K562 (cell line): ENCODE data around the gene MYO1F. TPM values are rescaled to one million over a fixed set of nuclear protein-coding genes. Genes with fewer than 3 reads are reported as not detected.

Source experiments
- ARID4B ChIP-seq: sonication (generic); formaldehyde crosslinking; IDR thresholded peaks from 2 replicates; pipeline ENCODE4 v1.8.0; 2022; ENCODE audit warnings: mild to moderate bottlenecking, missing genetic modification reagents
- ATF1 ChIP-seq, 2 experiments: fragments of 450-650 bp in 1 of 2; IDR thresholded peaks; 2 replicates each; pipeline ENCODE4 v1.6.1; 2016; ENCODE audit warnings: missing compliant biosample characterization in 1 of 2, missing genetic modification characterization in 1 of 2
- FOXP1 ChIP-seq: sonication (generic); formaldehyde crosslinking; IDR thresholded peaks from 2 replicates; pipeline ENCODE4 v1.8.0; 2022; ENCODE audit warnings: mild to moderate bottlenecking, missing genetic modification reagents
- HCFC1 ChIP-seq: IDR thresholded peaks from 2 replicates; pipeline ENCODE4 v1.6.1; 2012; ENCODE audit warnings: low read depth, low read length, improper control_type of control experiment
- KLF13 ChIP-seq: fragments of 450-650 bp; IDR thresholded peaks from 2 replicates; pipeline ENCODE4 v1.6.1; 2016; ENCODE audit warnings: missing genetic modification characterization, low read depth, mild to moderate bottlenecking, missing compliant biosample characterization, moderate library complexity, borderline replicate concordance
- MYC ChIP-seq, 2 experiments: fragments of 250-450 bp in 1 of 2; sonication (Bioruptor Pico) in 1 of 2; IDR thresholded peaks; 2 replicates each; pipeline versions ENCODE4 v1.5.1 to v1.6.1; 2012 to 2021; ENCODE audit warnings: low read depth in 2 of 2, borderline replicate concordance in 1 of 2, improper control_type of control experiment in 1 of 2, low read length in 1 of 2, mild to moderate bottlenecking in 1 of 2, moderate library complexity in 1 of 2
- POLR2H ChIP-seq: IDR thresholded peaks from 2 replicates; pipeline ENCODE4 v1.6.1; 2016; ENCODE audit warnings: missing genetic modification characterization, low read depth, mild to moderate bottlenecking, control low read depth, missing compliant biosample characterization, moderate library complexity
- SAP30 ChIP-seq: fragments of 200-600 bp; sonication (generic); IDR thresholded peaks from 2 replicates; pipeline ENCODE4 v1.6.1; 2012; ENCODE audit warnings: borderline replicate concordance, low read depth, mild to moderate bottlenecking, moderate library complexity, low read length, control low read depth, inconsistent platforms; ENCODE audit not compliant: insufficient read depth, poor library complexity, severe bottlenecking
- SIN3B ChIP-seq: fragments of 450-650 bp; IDR thresholded peaks from 2 replicates; pipeline ENCODE4 v1.6.1; 2017; ENCODE audit warnings: low read depth, mild to moderate bottlenecking, moderate library complexity
- ZBTB7A ChIP-seq: IDR thresholded peaks from 2 replicates; pipeline ENCODE4 v1.6.1; 2011; ENCODE audit warnings: low read depth, mild to moderate bottlenecking, low read length, moderate library complexity, borderline replicate concordance; ENCODE audit not compliant: control insufficient read depth
- ZNF318 ChIP-seq, 2 experiments: fragments of 450-650 bp; IDR thresholded peaks; 2 replicates each; pipeline ENCODE4 v1.6.1; 2016; ENCODE audit warnings: mild to moderate bottlenecking in 2 of 2, borderline replicate concordance in 1 of 2, low read depth in 1 of 2, moderate library complexity in 1 of 2
- polyA plus RNA-seq, 8 experiments: library from polyadenylated mRNA; depleted of rRNA in 4 of 8; stranded (reverse) in 5 of 8; unstranded in 3 of 8; fragments of >200 nt; fragmentation: Nextera tagmentation in 2 of 8; fragmentation: Illumina TruSeq in 1 of 8; extraction: Ambion mirVana in 2 of 8; extraction: Trizol in 1 of 8; gene quantifications; 2 replicates each; pipeline versions ENCODE4 v1.2.1 to v1.2.3, GENCODE V29; 2011 to 2014; ENCODE audit warnings: inconsistent platforms in 1 of 8, missing spikeins in 1 of 8
- total RNA-seq, 7 experiments: library from RNA; depleted of rRNA in 6 of 7; stranded (reverse); fragments of >200 nt in 6 of 7; fragmentation: Illumina TruSeq in 2 of 7; extraction: Trizol in 2 of 7; gene quantifications; 2 replicates each; pipeline versions ENCODE4 v1.2.1 to v1.2.3, GENCODE V29; 2011 to 2021; ENCODE audit warnings: low replicate concordance in 1 of 7

MYO1F gene
- total and polyA plus RNA-seq, 9 of the 15 experiments (the other 6 are each of a cell fraction or from before 2014, with no cell fraction given) = 0.78 to 9.4 (median 4.3) TPM

- TF ChIP-seq ZNF318 (IDR thresholded peaks at IDR 0.05; ENCODE audit: borderline replicate concordance in 1 of 2, low read depth in 1 of 2) (no peak), POLR2H (tag) (peak; percentile 94), ZBTB7A (0 out of 2 replicates have a peak, but pooled peaks have one; percentile 31), FOXP1 (CRISPR knock-in tag) (peak; percentile 55; the same call in 1 of the 2 replicates), SAP30 (peak; percentile 63), KLF13 (peak; percentile 85; the same call in 1 of the 2 replicates), MYC (IDR thresholded peaks at IDR 0.05; ENCODE audit: low read depth, low read length) (peak; percentile 41; the same call in 1 of the 2 replicates), MYC (CRISPR knock-in tag; IDR thresholded peaks at IDR 0.05; ENCODE audit: borderline replicate concordance, low read depth) (0 out of 2 replicates have a peak, but pooled peaks have one; percentile 36), SIN3B (peak; percentile 92), ARID4B (CRISPR knock-in tag) (0 out of 2 replicates have a peak, but pooled peaks have one; percentile 63), HCFC1 (peak; percentile 68), ATF1 (CRISPR knock-in tag; IDR thresholded peaks at IDR 0.05) (peak; percentile 54; the same call in 1 of the 2 replicates), ATF1 (tag; IDR thresholded peaks at IDR 0.05) (peak; percentile 93)
Measured at GRCh38 chr19:8513687-8514504, 63.3 kb downstream of the MYO1F start, which contains the start of gene ZNF414 (continued).
